Nephron (organoid): ENCODE measurements around the gene DUSP16.

Experiments
- H3K27ac Mint-ChIP-seq, 3 experiments: 2 replicates each; pipeline ENCODE4 v1.8.0; 2020; ENCODE audit warnings: mixed read lengths in 3 of 3, mild to moderate bottlenecking in 2 of 3, moderate library complexity in 1 of 3
- H3K27me3 Mint-ChIP-seq: 2 replicates; pipeline ENCODE4 v1.8.0; 2021; ENCODE audit warnings: low read depth, mild to moderate bottlenecking, moderate library complexity, mixed read lengths
- H3K36me3 Mint-ChIP-seq: 2 replicates; pipeline ENCODE4 v1.8.0; 2020; ENCODE audit warnings: low read depth, mixed read lengths
- H3K4me1 Mint-ChIP-seq: 2 replicates; pipeline ENCODE4 v1.8.0; 2020; ENCODE audit warnings: mixed read lengths
- H3K4me3 Mint-ChIP-seq, 3 experiments: 2 replicates each; pipeline ENCODE4 v1.8.0; 2020; ENCODE audit warnings: mild to moderate bottlenecking in 3 of 3, mixed read lengths in 3 of 3, moderate library complexity in 2 of 3
- H3K9me3 Mint-ChIP-seq: 2 replicates; pipeline ENCODE4 v1.8.0; 2020; ENCODE audit warnings: mixed read lengths
- CTCF ChIP-seq, 3 experiments: fragments of 200-600 bp; sonication (generic); IDR thresholded peaks; one replicate each; pipeline ENCODE4 v1.5.0; 2021; ENCODE audit warnings: antibody characterized with exemption in 3 of 3; ENCODE audit not compliant: unreplicated experiment in 3 of 3

DUSP16 gene

DNA sequence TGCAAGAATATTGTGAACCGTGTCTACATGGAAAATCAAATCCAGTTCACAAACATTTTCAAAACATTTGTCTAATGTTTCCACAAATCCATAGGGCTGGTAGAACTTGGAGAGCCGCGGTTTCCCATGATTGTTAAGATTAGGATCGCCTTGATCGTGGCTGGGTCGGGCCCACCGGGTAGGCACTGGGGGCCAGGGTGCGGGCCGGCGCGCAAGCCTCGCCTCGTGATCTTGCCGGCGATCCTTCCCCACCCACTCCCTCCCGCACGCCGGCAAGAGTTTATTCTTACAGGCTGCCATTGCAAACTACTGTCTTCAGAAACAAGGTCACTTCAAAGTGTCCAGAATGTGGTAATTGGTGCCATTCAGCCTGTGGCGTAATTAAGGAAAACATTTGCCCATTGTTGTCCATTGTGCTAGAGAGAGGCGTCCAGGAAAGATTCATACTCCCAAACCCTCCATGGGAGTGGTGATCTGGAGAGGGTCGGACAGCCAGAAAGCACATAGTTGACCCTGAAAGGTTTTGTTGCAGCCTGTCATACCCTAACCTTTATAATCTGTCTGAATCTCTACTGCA lies 110.2 kb downstream of the DUSP16 start:
- Mint-ChIP-seq H3K4me3 (no peak overlapping the region), H3K9me3 (no peaks in the 10 kb centered on the region), H3K27me3 (no peaks in the 10 kb centered on the region), H3K36me3 (no peaks in the 10 kb centered on the region), H3K27ac (no peak overlapping the region), H3K4me1 (peaks cover 11% of the 10 kb centered on the region)
- TF ChIP-seq CTCF (IDR thresholded peaks at IDR 0.05; ENCODE audit: unreplicated experiment in 3 of 3): no peak

DNA sequence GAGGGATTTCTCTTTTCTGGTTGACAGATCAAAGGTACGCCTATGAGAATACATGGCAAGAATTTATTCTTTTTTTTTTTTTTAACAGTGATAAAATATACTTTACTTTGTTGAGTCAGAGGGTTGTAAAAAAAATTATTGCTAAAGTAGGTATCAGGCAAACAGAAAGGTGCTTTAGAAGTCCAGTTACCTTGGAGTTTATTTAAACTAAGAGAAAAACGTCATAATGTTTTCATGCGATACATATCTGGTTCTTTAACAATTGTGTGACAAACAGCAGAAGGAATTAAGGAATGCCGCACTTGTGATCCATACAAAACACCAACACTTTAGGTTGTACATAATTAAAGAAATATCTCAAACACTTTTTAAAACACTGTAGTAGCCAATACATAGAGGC lies 111.6 kb downstream of the DUSP16 start:
- Mint-ChIP-seq H3K4me1 (peaks cover 5% of the 10 kb centered on the region), H3K27ac (no peak overlapping the region), H3K9me3 (no peaks in the 10 kb centered on the region), H3K36me3 (no peaks in the 10 kb centered on the region), H3K4me3 (no peak overlapping the region), H3K27me3 (no peaks in the 10 kb centered on the region)
- TF ChIP-seq CTCF (IDR thresholded peaks at IDR 0.05; ENCODE audit: unreplicated experiment in 3 of 3): no peak

GRCh38 chr12:12450043-12450471 lies 112.6 kb downstream of the DUSP16 start:
- peaks cover 5% of the 10 kb centered on the region for H3K4me1 Mint-ChIP-seq
- H3K9me3 Mint-ChIP-seq: no peaks in the 10 kb centered on the region
- no peaks in the 10 kb centered on the region for H3K36me3 Mint-ChIP-seq
- no peak overlapping the region for H3K4me3 Mint-ChIP-seq
- no peak overlapping the region for H3K27ac Mint-ChIP-seq
- no peaks in the 10 kb centered on the region for H3K27me3 Mint-ChIP-seq
- no peak for TF ChIP-seq CTCF (IDR thresholded peaks at IDR 0.05; ENCODE audit: unreplicated experiment in 3 of 3)

GRCh38 chr12:12449533-12450025 lies 113.1 kb downstream of the DUSP16 start:
- Mint-ChIP-seq H3K4me3 (no peak overlapping the region), H3K36me3 (no peaks in the 10 kb centered on the region), H3K4me1 (peaks cover 5% of the 10 kb centered on the region), H3K9me3 (no peaks in the 10 kb centered on the region), H3K27me3 (no peaks in the 10 kb centered on the region), H3K27ac (no peak overlapping the region)
- no peak for TF ChIP-seq CTCF (IDR thresholded peaks at IDR 0.05; ENCODE audit: unreplicated experiment in 3 of 3)

DNA sequence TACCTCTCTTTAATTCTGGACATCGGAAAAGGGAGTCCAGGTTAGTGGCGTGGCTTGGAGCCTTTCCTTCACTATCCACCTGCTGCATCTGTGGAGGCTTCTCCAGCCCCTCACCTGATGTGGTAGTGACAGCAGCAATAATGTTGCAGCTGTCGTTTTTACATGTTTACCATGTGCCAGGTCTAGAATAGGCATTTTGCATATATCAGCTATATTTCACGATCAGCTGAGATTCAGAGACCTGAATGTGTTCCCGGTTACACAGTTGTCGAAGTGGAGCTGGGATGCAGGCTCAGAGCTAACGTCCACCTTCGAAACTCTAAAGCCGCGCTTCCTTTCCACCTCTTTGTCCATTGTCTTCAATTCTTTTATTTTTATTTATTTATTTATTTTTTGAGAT lies 114.8 kb downstream of the DUSP16 start:
- TF ChIP-seq CTCF (IDR thresholded peaks at IDR 0.05; ENCODE audit: unreplicated experiment in 3 of 3): no peak
- no peaks in the 10 kb centered on the region for H3K36me3 Mint-ChIP-seq
- H3K4me1 Mint-ChIP-seq: peaks cover 15% of the 10 kb centered on the region
- no peak overlapping the region for H3K27ac Mint-ChIP-seq
- H3K4me3 Mint-ChIP-seq: no peak overlapping the region
- no peaks in the 10 kb centered on the region for H3K9me3 Mint-ChIP-seq
- no peaks in the 10 kb centered on the region for H3K27me3 Mint-ChIP-seq

DNA sequence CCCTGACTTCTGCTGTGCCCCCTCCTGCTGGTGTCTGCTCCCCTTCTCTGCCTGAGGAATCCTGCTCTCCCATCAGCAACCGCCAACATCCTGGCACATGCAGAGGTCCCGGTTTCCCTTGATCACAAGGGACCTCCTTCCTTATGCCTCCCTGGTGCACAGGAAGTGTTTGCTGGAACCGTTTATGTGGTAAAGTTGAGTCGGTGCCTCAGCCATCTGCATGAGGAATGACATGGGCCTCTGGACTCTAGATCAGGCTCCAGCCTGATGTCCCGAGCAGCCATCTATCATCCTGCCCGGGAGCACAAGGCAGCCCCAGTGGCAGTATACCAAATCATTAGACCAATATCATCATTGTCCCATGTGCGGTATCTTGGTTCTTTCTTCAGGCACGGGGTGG lies 115.4 kb downstream of the DUSP16 start:
- no peak for TF ChIP-seq CTCF (IDR thresholded peaks at IDR 0.05; ENCODE audit: unreplicated experiment in 3 of 3)
- peaks cover 21% of the 10 kb centered on the region for H3K4me1 Mint-ChIP-seq
- no peaks in the 10 kb centered on the region for H3K36me3 Mint-ChIP-seq
- no peaks in the 10 kb centered on the region for H3K27me3 Mint-ChIP-seq
- no peak overlapping the region for H3K4me3 Mint-ChIP-seq
- no peak overlapping the region for H3K27ac Mint-ChIP-seq
- no peaks in the 10 kb centered on the region for H3K9me3 Mint-ChIP-seq
